HepG2 (cell line): ENCODE results near the gene ATP5PF. TPM values are rescaled to one million over a fixed set of nuclear protein-coding genes. Genes with fewer than 3 reads are reported as not detected.

ENCODE experiments used
- CSRNP1 ChIP-seq: sonication (generic); formaldehyde crosslinking; IDR thresholded peaks from 2 replicates; pipeline ENCODE4 v1.8.1; 2023; ENCODE audit warnings: mild to moderate bottlenecking, missing genetic modification reagents
- EED ChIP-seq: sonication (generic); formaldehyde crosslinking; IDR thresholded peaks from 2 replicates; pipeline ENCODE4 v1.5.0; 2020; ENCODE audit warnings: mild to moderate bottlenecking, missing genetic modification reagents
- ETS1 ChIP-seq: sonication (generic); formaldehyde crosslinking; IDR thresholded peaks from 2 replicates; pipeline ENCODE4 v1.4.0; 2020; ENCODE audit warnings: missing genetic modification reagents
- HNRNPL ChIP-seq: fragments of 200-400 bp; formaldehyde crosslinking; IDR thresholded peaks from 2 replicates; pipeline ENCODE4 v1.6.1; 2017; ENCODE audit warnings: mild to moderate bottlenecking, low read depth, low read length
- MAF1 ChIP-seq: sonication (generic); formaldehyde crosslinking; IDR thresholded peaks from 2 replicates; pipeline ENCODE4 v1.5.0; 2020; ENCODE audit warnings: missing genetic modification reagents, borderline replicate concordance
- MIER2 ChIP-seq: IDR thresholded peaks from 2 replicates; pipeline ENCODE4 v1.6.1; 2016; ENCODE audit warnings: missing biosample characterization, missing genetic modification reagents
- POLR2G ChIP-seq: fragments of 200-400 bp; formaldehyde crosslinking; IDR thresholded peaks from 2 replicates; pipeline ENCODE4 v1.6.1; 2018; ENCODE audit warnings: mild to moderate bottlenecking, low read depth, low read length, moderate library complexity
- RARA ChIP-seq: IDR thresholded peaks from 2 replicates; pipeline ENCODE4 v1.6.1; 2016; ENCODE audit warnings: missing genetic modification reagents, missing compliant biosample characterization
- TGIF2 ChIP-seq: IDR thresholded peaks from 2 replicates; pipeline ENCODE4 v1.6.1; 2016; ENCODE audit warnings: control low read depth, missing compliant biosample characterization
- WIZ ChIP-seq: sonication (generic); formaldehyde crosslinking; IDR thresholded peaks from 2 replicates; pipeline ENCODE4 v1.5.1; 2020; ENCODE audit warnings: mild to moderate bottlenecking, missing genetic modification reagents
- ZBTB10 ChIP-seq: sonication (generic); formaldehyde crosslinking; IDR thresholded peaks from 2 replicates; pipeline ENCODE4 v1.4.0; 2020; ENCODE audit warnings: missing genetic modification reagents, borderline replicate concordance
- ZFX ChIP-seq: sonication (generic); formaldehyde crosslinking; IDR thresholded peaks from 2 replicates; pipeline ENCODE4 v1.4.0; 2020; ENCODE audit warnings: mild to moderate bottlenecking, low read depth, missing genetic modification reagents, moderate library complexity
- ZMAT3 ChIP-seq: sonication (generic); formaldehyde crosslinking; conservative IDR thresholded peaks from 2 replicates; pipeline ENCODE4 v1.7.0; 2021; ENCODE audit warnings: missing genetic modification reagents
- ZNF138 ChIP-seq: sonication (generic); formaldehyde crosslinking; IDR thresholded peaks from 2 replicates; pipeline ENCODE4 v1.5.0; 2020; ENCODE audit warnings: mild to moderate bottlenecking, low read depth, missing genetic modification reagents
- ZNF879 ChIP-seq: sonication (generic); formaldehyde crosslinking; IDR thresholded peaks from 2 replicates; pipeline ENCODE4 v1.8.1; 2023; ENCODE audit warnings: missing genetic modification reagents
- polyA plus RNA-seq, 8 experiments: library from polyadenylated mRNA; depleted of rRNA in 3 of 8; stranded (reverse) in 7 of 8; unstranded in 1 of 8; fragments of >200 nt; fragmentation: Illumina TruSeq in 4 of 8; extraction: Trizol in 4 of 8; gene quantifications; 2 replicates each; pipeline versions ENCODE4 v1.2.1 to v1.2.3, GENCODE V29; 2011 to 2016; ENCODE audit warnings: low read depth in 4 of 8, missing spikeins in 1 of 8, mixed read lengths in 1 of 8; ENCODE audit not compliant: insufficient read depth in 1 of 8
- total RNA-seq, 5 experiments: library from RNA; depleted of rRNA; stranded (reverse); fragments of >200 nt; fragmentation: Illumina TruSeq; extraction: Trizol; gene quantifications; 2 replicates each; pipeline ENCODE4 v1.2.3, GENCODE V29; 2016; ENCODE audit warnings: low read depth in 1 of 5
- TF ChIP-seq, protein P1 (sequence below): sonication (generic); formaldehyde crosslinking; IDR thresholded peaks from 2 replicates; pipeline ENCODE4 v1.8.0; 2023; ENCODE audit warnings: mild to moderate bottlenecking, missing genetic modification reagents
- TF ChIP-seq, protein P2 (sequence below): sonication (generic); formaldehyde crosslinking; IDR thresholded peaks from 2 replicates; pipeline ENCODE4 v1.5.1; 2020; ENCODE audit warnings: mild to moderate bottlenecking, missing genetic modification reagents, borderline replicate concordance
- TF ChIP-seq, protein P3 (sequence below): sonication (generic); formaldehyde crosslinking; IDR thresholded peaks from 2 replicates; pipeline ENCODE4 v1.5.0; 2020; ENCODE audit warnings: mild to moderate bottlenecking, missing genetic modification reagents

ATP5PF gene
- total and polyA plus RNA-seq, 2 of the 13 experiments (the other 11 are each of a cell fraction or from before 2014, with no cell fraction given), result 131 to 157 TPM

DNA sequence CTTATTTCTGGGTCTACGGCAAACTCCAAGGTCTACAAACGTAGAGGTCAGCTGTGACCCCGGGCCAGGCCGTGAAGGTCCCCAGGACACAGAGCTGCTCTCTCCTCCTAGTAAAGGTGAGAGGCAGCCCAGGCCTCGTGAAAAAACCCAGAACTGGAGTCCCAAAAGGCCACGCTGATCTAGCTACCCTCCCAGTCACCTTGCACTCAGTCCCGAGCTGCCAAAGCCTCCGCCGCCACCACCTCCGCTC is 125 bp downstream of the ATP5PF start (continued):
- TF ChIP-seq CSRNP1 (0 out of 2 replicates have a peak, but pooled peaks have one; percentile 7), POLR2G (peak; percentile 81), ZBTB10 (CRISPR knock-in tag) (no peak), EED (CRISPR knock-in tag) (peak; percentile 10; the same call in 1 of the 2 replicates), MAF1 (no peak), ZFX (peak; percentile 80), HNRNPL (0 out of 2 replicates have a peak, but pooled peaks have one; percentile 38), WIZ (CRISPR knock-in tag) (no peak), RARA (CRISPR knock-in tag) (no peak; the same call in 1 of the 2 replicates), ZNF879 (CRISPR knock-in tag) (0 out of 2 replicates have a peak, but pooled peaks have one; percentile 64), MIER2 (no peak), ETS1 (CRISPR knock-in tag) (no peak), ZNF138 (CRISPR knock-in tag) (0 out of 2 replicates have a peak, but pooled peaks have one; percentile 35), TGIF2 (CRISPR knock-in tag) (no peak), ZMAT3 (CRISPR knock-in tag) (peak; percentile 80)
- TF ChIP-seq, protein P1, sequence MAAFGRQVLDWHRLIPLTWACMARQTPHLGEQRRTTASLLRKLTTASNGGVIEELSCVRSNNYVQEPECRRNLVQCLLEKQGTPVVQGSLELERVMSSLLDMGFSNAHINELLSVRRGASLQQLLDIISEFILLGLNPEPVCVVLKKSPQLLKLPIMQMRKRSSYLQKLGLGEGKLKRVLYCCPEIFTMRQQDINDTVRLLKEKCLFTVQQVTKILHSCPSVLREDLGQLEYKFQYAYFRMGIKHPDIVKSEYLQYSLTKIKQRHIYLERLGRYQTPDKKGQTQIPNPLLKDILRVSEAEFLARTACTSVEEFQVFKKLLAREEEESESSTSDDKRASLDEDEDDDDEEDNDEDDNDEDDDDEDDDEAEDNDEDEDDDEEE (CRISPR knock-in tag), result no peak; the same call in 1 of the 2 replicates
- TF ChIP-seq, protein P2, sequence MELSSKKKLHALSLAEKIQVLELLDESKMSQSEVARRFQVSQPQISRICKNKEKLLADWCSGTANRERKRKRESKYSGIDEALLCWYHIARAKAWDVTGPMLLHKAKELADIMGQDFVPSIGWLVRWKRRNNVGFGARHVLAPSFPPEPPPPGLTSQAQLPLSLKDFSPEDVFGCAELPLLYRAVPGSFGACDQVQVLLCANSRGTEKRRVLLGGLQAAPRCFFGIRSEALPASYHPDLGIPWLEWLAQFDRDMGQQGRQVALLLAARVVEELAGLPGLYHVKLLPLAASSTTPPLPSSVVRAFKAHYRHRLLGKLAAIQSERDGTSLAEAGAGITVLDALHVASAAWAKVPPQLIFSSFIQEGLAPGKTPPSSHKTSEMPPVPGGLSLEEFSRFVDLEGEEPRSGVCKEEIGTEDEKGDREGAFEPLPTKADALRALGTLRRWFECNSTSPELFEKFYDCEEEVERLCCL (CRISPR knock-in tag), result peak; percentile 27; the same call in 1 of the 2 replicates
- TF ChIP-seq, protein P3, sequence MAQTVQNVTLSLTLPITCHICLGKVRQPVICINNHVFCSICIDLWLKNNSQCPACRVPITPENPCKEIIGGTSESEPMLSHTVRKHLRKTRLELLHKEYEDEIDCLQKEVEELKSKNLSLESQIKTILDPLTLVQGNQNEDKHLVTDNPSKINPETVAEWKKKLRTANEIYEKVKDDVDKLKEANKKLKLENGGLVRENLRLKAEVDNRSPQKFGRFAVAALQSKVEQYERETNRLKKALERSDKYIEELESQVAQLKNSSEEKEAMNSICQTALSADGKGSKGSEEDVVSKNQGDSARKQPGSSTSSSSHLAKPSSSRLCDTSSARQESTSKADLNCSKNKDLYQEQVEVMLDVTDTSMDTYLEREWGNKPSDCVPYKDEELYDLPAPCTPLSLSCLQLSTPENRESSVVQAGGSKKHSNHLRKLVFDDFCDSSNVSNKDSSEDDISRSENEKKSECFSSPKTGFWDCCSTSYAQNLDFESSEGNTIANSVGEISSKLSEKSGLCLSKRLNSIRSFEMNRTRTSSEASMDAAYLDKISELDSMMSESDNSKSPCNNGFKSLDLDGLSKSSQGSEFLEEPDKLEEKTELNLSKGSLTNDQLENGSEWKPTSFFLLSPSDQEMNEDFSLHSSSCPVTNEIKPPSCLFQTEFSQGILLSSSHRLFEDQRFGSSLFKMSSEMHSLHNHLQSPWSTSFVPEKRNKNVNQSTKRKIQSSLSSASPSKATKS, result 0 out of 2 replicates have a peak, but pooled peaks have one; percentile 59
- TF ChIP-seq, all 625 proteins: peak for 22
